ENCODE results near the gene CHST11. TPM values are rescaled to one million over a fixed set of nuclear protein-coding genes. Genes with fewer than 3 reads are reported as not detected.

Gene CHST11
- total RNA-seq, 5 donors from 2014 or later (not counting 1 experiment from before 2014, with no cell fraction given): 49.8 to 78.3 (median 63.7) TPM

DNA sequence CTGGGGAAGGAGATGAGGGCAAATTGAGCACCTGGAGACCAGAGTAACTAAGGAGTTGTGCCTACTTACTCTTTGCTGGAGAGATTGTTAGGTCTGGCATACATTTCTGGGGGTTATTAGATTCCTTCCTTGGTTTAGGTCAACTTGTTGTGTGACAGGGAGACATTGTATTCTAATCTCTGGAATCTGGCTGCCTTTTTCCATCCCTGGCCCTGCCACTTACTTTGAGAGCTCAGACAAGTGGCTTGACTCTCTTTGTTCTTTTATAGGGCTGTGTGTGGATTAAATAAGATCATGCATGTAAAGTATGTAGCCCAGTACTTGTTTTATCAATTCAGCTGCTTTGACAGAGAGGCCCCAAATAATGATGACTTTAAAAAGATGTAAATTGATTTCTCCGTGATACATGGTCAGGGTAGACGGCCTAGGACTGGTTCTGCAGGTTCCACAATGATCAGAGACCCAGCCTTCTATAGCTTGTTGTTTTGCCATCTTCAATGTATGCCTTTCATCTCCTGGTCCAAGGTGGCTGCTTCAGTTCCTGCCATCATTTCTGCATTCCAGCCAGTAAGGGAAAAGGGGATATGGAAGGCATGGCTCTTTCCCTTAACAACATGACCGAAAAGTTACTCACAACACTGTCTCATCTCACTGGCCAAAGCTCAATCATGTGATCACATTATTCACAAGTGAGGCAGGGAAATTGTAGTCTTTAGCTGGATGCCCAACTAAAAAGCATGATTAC is 72.6 kb downstream of the CHST11 start:
- ChIA-PET CTCF (no interaction called here), POLR2A (no interaction called here)
- Histone ChIP-seq H3K4me1 (ENCODE audit: control insufficient read depth in 1 of 2, extremely low read depth in 1 of 2, insufficient read depth in 2 of 2, low read length in 2 of 2) (peaks cover 0 to 22% of the 10 kb centered on the region in 2 experiments), H3K36me3 (ENCODE audit: control insufficient read depth in 2 of 2, extremely low read depth in 1 of 2, insufficient read depth in 1 of 2, low read length in 1 of 2) (no peaks in the 10 kb centered on the region), H3K27ac (ENCODE audit: low read length) (no peak overlapping the region), H3K4me3 (ENCODE audit: control insufficient read depth in 1 of 2, extremely low read depth in 1 of 2, low read length in 1 of 2) (no peak overlapping the region), H3K27me3 (replicated peaks in 1 of 2; ENCODE audit: control insufficient read depth in 2 of 2, extremely low read depth in 1 of 2, insufficient read depth in 2 of 2, low read length in 1 of 2) (no peaks in the 10 kb centered on the region), H3K9me3 (no peaks in the 10 kb centered on the region)
- WGBS (ENCODE audit: insufficient coverage): no CpG with 5 or more reads among the region's 3 CpGs
- Mint-ChIP-seq H3K27me3 (no peaks in the 10 kb centered on the region), H3K36me3 (peaks cover 33% of the 10 kb centered on the region), H3K27ac (no peak overlapping the region), H3K4me3 (no peak overlapping the region), H3K4me1 (peaks cover 83 to 88% (median 84%) of the 10 kb centered on the region in 3 donors), H3K9me3 (peaks cover 0 to 8% (median 0%) of the 10 kb centered on the region in 3 donors)
- DNase-seq (no peak), ATAC-seq (replicated peaks in 1 of 4) (no peak)

GRCh38 chr12:104532636-104533035 is 75.9 kb downstream of the CHST11 start:
- H3K4me3 Mint-ChIP-seq: no peak overlapping the region
- no peak overlapping the region for H3K27ac Mint-ChIP-seq
- CTCF ChIA-PET: no interaction called here
- Histone ChIP-seq H3K4me1 (ENCODE audit: control insufficient read depth in 1 of 2, extremely low read depth in 1 of 2, insufficient read depth in 2 of 2, low read length in 2 of 2) (peaks cover 0 to 18% of the 10 kb centered on the region in 2 experiments), H3K27me3 (replicated peaks in 1 of 2; ENCODE audit: control insufficient read depth in 2 of 2, extremely low read depth in 1 of 2, insufficient read depth in 2 of 2, low read length in 1 of 2) (no peaks in the 10 kb centered on the region), H3K36me3 (ENCODE audit: control insufficient read depth in 2 of 2, extremely low read depth in 1 of 2, insufficient read depth in 1 of 2, low read length in 1 of 2) (no peaks in the 10 kb centered on the region), H3K27ac (ENCODE audit: low read length) (no peak overlapping the region), H3K9me3 (no peaks in the 10 kb centered on the region), H3K4me3 (ENCODE audit: control insufficient read depth in 1 of 2, extremely low read depth in 1 of 2, low read length in 1 of 2) (no peak overlapping the region)
- DNase-seq (no peak), ATAC-seq (replicated peaks in 1 of 4) (no peak)
- H3K4me1 Mint-ChIP-seq: peaks cover 77 to 90% (median 89%) of the 10 kb centered on the region in 3 donors
- peaks cover 39% of the 10 kb centered on the region for H3K36me3 Mint-ChIP-seq
- POLR2A ChIA-PET: interaction anchor here in 1 of 2 donors (0.7 kb wide), 1 partner anchor 31 kb away, joined by 5 read pairs; no protein-coding TSS in a partner anchor
- no peaks in the 10 kb centered on the region for H3K27me3 Mint-ChIP-seq
- WGBS (ENCODE audit: insufficient coverage): 69% methylated on average over 2 of the region's 2 CpGs
- H3K9me3 Mint-ChIP-seq: peaks cover 0 to 5% (median 0%) of the 10 kb centered on the region in 3 donors

DNA sequence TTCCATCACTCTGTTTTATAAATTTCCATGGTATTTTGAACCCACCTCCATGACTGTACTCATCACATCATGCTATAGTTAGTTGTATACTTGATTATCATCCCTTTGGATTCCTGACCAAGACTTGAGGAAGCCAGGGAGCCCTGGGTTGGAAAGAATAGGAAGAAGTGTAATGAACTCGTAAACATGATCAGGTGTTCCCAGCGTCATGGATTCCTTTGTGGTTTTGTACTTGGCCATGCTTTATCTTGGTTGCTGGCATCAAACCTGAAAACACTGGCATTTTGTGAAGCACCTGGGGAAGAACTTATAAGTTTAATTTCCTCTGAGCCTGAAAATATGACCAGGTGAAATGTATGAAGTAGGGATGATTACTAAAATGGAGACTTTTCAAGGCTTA is 76.4 kb downstream of the CHST11 start:
- DNase-seq (no peak), ATAC-seq (replicated peaks in 1 of 4) (no peak)
- Histone ChIP-seq H3K27me3 (replicated peaks in 1 of 2; ENCODE audit: control insufficient read depth in 2 of 2, extremely low read depth in 1 of 2, insufficient read depth in 2 of 2, low read length in 1 of 2) (no peaks in the 10 kb centered on the region), H3K27ac (ENCODE audit: low read length) (no peak overlapping the region), H3K36me3 (ENCODE audit: control insufficient read depth in 2 of 2, extremely low read depth in 1 of 2, insufficient read depth in 1 of 2, low read length in 1 of 2) (no peaks in the 10 kb centered on the region), H3K9me3 (no peaks in the 10 kb centered on the region), H3K4me3 (ENCODE audit: control insufficient read depth in 1 of 2, extremely low read depth in 1 of 2, low read length in 1 of 2) (no peak overlapping the region), H3K4me1 (ENCODE audit: control insufficient read depth in 1 of 2, extremely low read depth in 1 of 2, insufficient read depth in 2 of 2, low read length in 2 of 2) (peaks cover 0 to 17% of the 10 kb centered on the region in 2 experiments)
- peaks cover 0 to 4% (median 0%) of the 10 kb centered on the region in 3 donors for H3K9me3 Mint-ChIP-seq
- peaks cover 42% of the 10 kb centered on the region for H3K36me3 Mint-ChIP-seq
- ChIA-PET CTCF (no interaction called here), POLR2A (interaction anchor here in 1 of 2 donors (0.7 kb wide), 1 partner anchor 30 kb away, joined by 5 read pairs; no protein-coding TSS in a partner anchor)
- no peaks in the 10 kb centered on the region for H3K27me3 Mint-ChIP-seq
- peaks cover 79 to 93% (median 90%) of the 10 kb centered on the region in 3 donors for H3K4me1 Mint-ChIP-seq
- 95% methylated on average over 2 of the region's 2 CpGs for WGBS (ENCODE audit: insufficient coverage)
- H3K27ac Mint-ChIP-seq: peak overlapping the region in 1 of 2 donors; percentile 4
- H3K4me3 Mint-ChIP-seq: no peak overlapping the region

DNA sequence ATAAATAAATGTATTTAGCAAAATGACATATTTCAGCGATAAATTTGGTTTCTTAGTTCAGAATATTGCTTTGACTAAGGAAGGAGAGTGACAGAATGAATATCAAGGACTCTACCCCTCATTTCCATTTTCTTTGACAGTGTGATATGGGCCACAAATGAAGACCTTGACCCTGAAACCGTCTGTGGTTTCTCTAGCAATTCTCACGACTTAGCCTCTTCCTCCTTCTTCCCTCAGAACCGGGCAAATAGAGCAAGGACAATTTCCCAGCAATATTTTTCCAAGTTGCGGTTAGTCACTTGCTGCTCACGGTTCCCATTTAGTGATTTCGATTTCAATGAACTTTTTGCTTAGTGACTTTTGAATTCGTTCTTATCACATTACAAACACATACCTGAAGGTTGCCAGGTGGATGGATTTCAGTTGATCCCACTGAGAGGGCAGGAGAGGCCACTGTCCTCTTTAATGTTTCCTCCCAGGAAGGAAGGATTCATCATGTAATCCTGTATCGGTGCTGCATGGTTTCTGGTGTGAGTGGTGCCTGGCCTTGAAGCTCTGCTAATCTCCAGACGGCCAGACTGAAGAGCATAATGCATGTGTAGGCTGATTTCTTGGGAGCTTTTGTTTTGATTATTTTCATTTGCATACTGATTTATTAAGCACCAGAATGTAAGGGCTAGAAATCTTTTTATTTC is 77.6 kb downstream of the CHST11 start:
- WGBS (ENCODE audit: insufficient coverage): 21% methylated on average over 3 of the region's 10 CpGs
- no peaks in the 10 kb centered on the region for H3K9me3 ChIP-seq
- Mint-ChIP-seq H3K27ac (peak overlapping the region; percentile 2 to 13), H3K4me3 (no peak overlapping the region), H3K27me3 (no peaks in the 10 kb centered on the region), H3K4me1 (peaks cover 83 to 92% (median 89%) of the 10 kb centered on the region in 3 donors), H3K9me3 (peaks cover 0 to 4% (median 0%) of the 10 kb centered on the region in 3 donors), H3K36me3 (peaks cover 43% of the 10 kb centered on the region)
- no peak overlapping the region for H3K4me3 ChIP-seq (ENCODE audit: control insufficient read depth in 1 of 2, extremely low read depth in 1 of 2, low read length in 1 of 2)
- H3K36me3 ChIP-seq (ENCODE audit: control insufficient read depth in 2 of 2, extremely low read depth in 1 of 2, insufficient read depth in 1 of 2, low read length in 1 of 2): no peaks in the 10 kb centered on the region
- ChIA-PET CTCF (interaction anchor here in 1 of 2 donors (0.8 kb wide), 1 partner anchor 31 kb away, joined by 3 read pairs; no protein-coding TSS in a partner anchor), POLR2A (no interaction called here)
- no peaks in the 10 kb centered on the region for H3K27me3 ChIP-seq (replicated peaks in 1 of 2; ENCODE audit: control insufficient read depth in 2 of 2, extremely low read depth in 1 of 2, insufficient read depth in 2 of 2, low read length in 1 of 2)
- DNase-seq (no peak), ATAC-seq (replicated peaks in 1 of 4) (no peak)
- H3K4me1 ChIP-seq (ENCODE audit: control insufficient read depth in 1 of 2, extremely low read depth in 1 of 2, insufficient read depth in 2 of 2, low read length in 2 of 2): peaks cover 0 to 17% of the 10 kb centered on the region in 2 experiments
- no peak overlapping the region for H3K27ac ChIP-seq (ENCODE audit: low read length)

DNA sequence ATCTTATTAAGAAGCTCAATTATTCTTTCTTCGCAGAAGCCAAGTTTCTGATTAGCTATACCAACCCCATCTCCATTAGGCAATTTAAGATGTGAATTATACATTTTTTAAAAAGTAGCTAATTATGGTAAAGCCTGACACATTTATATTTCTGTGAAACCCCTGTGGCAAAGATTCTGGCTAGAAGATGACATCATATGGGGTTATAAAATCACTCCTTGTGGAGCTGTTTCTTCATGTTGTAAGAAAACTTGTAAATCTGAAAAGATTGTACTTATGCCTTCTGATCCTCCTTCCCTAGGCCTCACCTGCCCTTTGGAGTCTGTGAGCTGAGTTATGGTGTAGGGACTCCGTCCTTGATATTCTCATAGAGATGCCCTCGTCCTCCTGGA is 78.1 kb downstream of the CHST11 start:
- H3K36me3 ChIP-seq (ENCODE audit: control insufficient read depth in 2 of 2, extremely low read depth in 1 of 2, insufficient read depth in 1 of 2, low read length in 1 of 2): no peaks in the 10 kb centered on the region
- Mint-ChIP-seq H3K36me3 (peaks cover 40% of the 10 kb centered on the region), H3K4me3 (no peak overlapping the region), H3K27ac (no peak overlapping the region), H3K4me1 (peaks cover 81 to 91% (median 87%) of the 10 kb centered on the region in 3 donors), H3K9me3 (no peaks in the 10 kb centered on the region), H3K27me3 (no peaks in the 10 kb centered on the region)
- no peaks in the 10 kb centered on the region for H3K27me3 ChIP-seq (replicated peaks in 1 of 2; ENCODE audit: control insufficient read depth in 2 of 2, extremely low read depth in 1 of 2, insufficient read depth in 2 of 2, low read length in 1 of 2)
- POLR2A ChIA-PET: no interaction called here
- H3K4me3 ChIP-seq (ENCODE audit: control insufficient read depth in 1 of 2, extremely low read depth in 1 of 2, low read length in 1 of 2): no peak overlapping the region
- H3K27ac ChIP-seq (ENCODE audit: low read length): no peak overlapping the region
- DNase-seq (no peak), ATAC-seq (replicated peaks in 1 of 4) (no peak)
- H3K9me3 ChIP-seq: no peaks in the 10 kb centered on the region
- 100% methylated on average over 2 of the region's 3 CpGs for WGBS (ENCODE audit: insufficient coverage)
- peaks cover 0 to 17% of the 10 kb centered on the region in 2 experiments for H3K4me1 ChIP-seq (ENCODE audit: control insufficient read depth in 1 of 2, extremely low read depth in 1 of 2, insufficient read depth in 2 of 2, low read length in 2 of 2)
- CTCF ChIA-PET: interaction anchor here in 1 of 2 donors (0.8 kb wide), 1 partner anchor 31 kb away, joined by 3 read pairs; no protein-coding TSS in a partner anchor

DNA sequence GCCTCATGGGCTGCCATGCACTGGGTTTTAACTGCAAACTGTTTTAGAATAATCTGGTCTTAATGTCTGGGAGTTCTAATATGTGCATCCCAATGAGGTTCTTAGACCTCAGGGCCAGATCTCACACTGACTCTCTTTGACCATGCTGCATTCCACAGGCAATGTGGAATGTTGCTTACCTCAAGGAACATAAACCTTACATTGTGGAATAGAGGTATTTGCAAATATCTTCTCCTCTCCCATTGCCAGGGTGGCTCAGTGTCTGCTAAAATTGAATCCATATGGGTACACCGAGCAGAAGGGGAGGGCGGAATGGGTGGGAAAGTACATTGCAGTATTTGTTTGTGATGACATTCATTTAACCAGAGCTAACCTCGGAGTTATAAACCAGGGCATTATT is 78.6 kb downstream of the CHST11 start:
- DNase-seq (no peak), ATAC-seq (replicated peaks in 1 of 4) (no peak)
- no peak overlapping the region for H3K4me3 Mint-ChIP-seq
- no peaks in the 10 kb centered on the region for H3K27me3 Mint-ChIP-seq
- Histone ChIP-seq H3K36me3 (ENCODE audit: control insufficient read depth in 2 of 2, extremely low read depth in 1 of 2, insufficient read depth in 1 of 2, low read length in 1 of 2) (no peaks in the 10 kb centered on the region), H3K27ac (ENCODE audit: low read length) (no peak overlapping the region), H3K9me3 (no peaks in the 10 kb centered on the region), H3K27me3 (replicated peaks in 1 of 2; ENCODE audit: control insufficient read depth in 2 of 2, extremely low read depth in 1 of 2, insufficient read depth in 2 of 2, low read length in 1 of 2) (no peaks in the 10 kb centered on the region), H3K4me1 (ENCODE audit: control insufficient read depth in 1 of 2, extremely low read depth in 1 of 2, insufficient read depth in 2 of 2, low read length in 2 of 2) (peaks cover 0 to 17% of the 10 kb centered on the region in 2 experiments), H3K4me3 (ENCODE audit: control insufficient read depth in 1 of 2, extremely low read depth in 1 of 2, low read length in 1 of 2) (no peak overlapping the region)
- CTCF ChIA-PET: interaction anchor here in 1 of 2 donors (0.8 kb wide), 1 partner anchor 32 kb away, joined by 3 read pairs; no protein-coding TSS in a partner anchor
- H3K36me3 Mint-ChIP-seq: peaks cover 37% of the 10 kb centered on the region
- H3K4me1 Mint-ChIP-seq: peaks cover 82 to 88% (median 86%) of the 10 kb centered on the region in 3 donors
- no peak overlapping the region for H3K27ac Mint-ChIP-seq
- no peaks in the 10 kb centered on the region for H3K9me3 Mint-ChIP-seq
- no CpG with 5 or more reads among the region's 3 CpGs for WGBS (ENCODE audit: insufficient coverage)
- POLR2A ChIA-PET: no interaction called here

Data from T-cell (primary cell).